Esophagus squamous epithelium (tissue), 5 donors: ENCODE measurements around the gene KRTAP4-9. TPM values are rescaled to one million over a fixed set of nuclear protein-coding genes. Genes with fewer than 3 reads are reported as not detected.
"Not testable (repeated sequence)": the region's sequence is repeated elsewhere in the genome, so short reads cannot be mapped to it uniquely, and the experiment has no call there.

Experiments
- DNase-seq: peaks from one replicate; lab custom pipeline; 2025; lab: John Stamatoyannopoulos, UW
- H3K27ac ChIP-seq, 4 donors: fragments of 200-600 bp; sonication (generic); one replicate each; pipeline ENCODE4 v1.5.1; 2016 to 2019; ENCODE audit warnings: mild to moderate bottlenecking in 1 of 4
- H3K27me3 ChIP-seq, 4 donors: fragments of 200-600 bp; sonication (generic); 1 replicate in 3 of 4; 2 replicates in 1 of 4; pipeline versions ENCODE4 v1.5.1 to v1.6.0; 2017 to 2021; ENCODE audit warnings: antibody characterized with exemption in 1 of 4
- H3K36me3 ChIP-seq, 3 donors: fragments of 200-600 bp; sonication (generic); one replicate each; pipeline ENCODE4 v1.5.1; 2016 to 2019
- H3K4me1 ChIP-seq, 3 donors: fragments of 200-600 bp; sonication (generic); one replicate each; pipeline ENCODE4 v1.5.1; 2017 to 2019
- H3K4me3 ChIP-seq, 4 donors: fragments of 200-600 bp; sonication (generic); 1 replicate in 3 of 4; 2 replicates in 1 of 4; pipeline ENCODE4 v1.5.1; 2016 to 2019; ENCODE audit warnings: mild to moderate bottlenecking in 2 of 4, moderate library complexity in 1 of 4
- H3K9me3 ChIP-seq, 3 donors: fragments of 200-600 bp; sonication (generic); one replicate each; pipeline ENCODE4 v1.5.1; 2016 to 2019
- CTCF ChIP-seq, 6 experiments: fragments of 450-650 bp in 4 of 6; fragments of 200-600 bp in 2 of 6; sonication (generic) in 2 of 6; IDR thresholded peaks; one replicate each; pipeline ENCODE4 v1.5.1; 2016 to 2019; ENCODE audit warnings: antibody characterized with exemption in 6 of 6, mild to moderate bottlenecking in 4 of 6, moderate library complexity in 4 of 6
- POLR2A ChIP-seq, 4 donors: fragments of 450-650 bp; IDR thresholded peaks; one replicate each; pipeline ENCODE4 v1.6.1; 2017; ENCODE audit warnings: antibody characterized with exemption in 4 of 4, mild to moderate bottlenecking in 4 of 4, moderate library complexity in 3 of 4
- WGBS, 2 donors: methylation state at CpG; one replicate each; pipeline ENCODE4 v1.1.5; 2018; 5-methylcytosine and 5-hydroxymethylcytosine counted together
- intact Hi-C: fragments of 100-400 bp; cut with DNase I; formaldehyde crosslinking; loops from one replicate; pipeline ENCODE4 v1.15.0; 2022
- total RNA-seq, 4 donors: library from RNA; depleted of rRNA; stranded (reverse); fragments of >200 nt; gene quantifications; one replicate each; pipeline ENCODE4 v1.1.0, GENCODE V29; 2016
- donor health status: DM: yes; HTN: yes; CAD: no.

The KRTAP4-9 gene
- total RNA-seq, 4 donors from 2014 or later = not detected

- intact Hi-C loops = no loop called here
- TF ChIP-seq CTCF (IDR thresholded peaks at IDR 0.05) (no peak), POLR2A (IDR thresholded peaks at IDR 0.05) (no peak)
- DNase-seq = no peak
- H3K4me3 ChIP-seq = no peak overlapping the region
- WGBS, 2 donors = 89 to 90% methylated on average over 7 of the region's 7 CpGs
- no peak overlapping the region for H3K27ac ChIP-seq
- peaks cover 0 to 5% (median 0%) of the 10 kb centered on the region in 4 donors for H3K27me3 ChIP-seq
- no peaks in the 10 kb centered on the region for H3K4me1 ChIP-seq
- H3K36me3 ChIP-seq = no peaks in the 10 kb centered on the region
- H3K9me3 ChIP-seq = no peaks in the 10 kb centered on the region
These were observed 9.1 kb upstream of the KRTAP4-9 start for GRCh38 chr17:41096055-41096454.

- H3K36me3 ChIP-seq = no peaks in the 10 kb centered on the region
These were observed 7.1 kb upstream of the KRTAP4-9 start, which contains the start of gene KRTAP4-8 for GRCh38 chr17:41098042-41098441. KRTAP4-8 (minus strand) TSS chr17:41098142; CDS start chr17:41098084, 58 bp downstream.

GRCh38 chr17:41098481-41098880 lies 6.7 kb upstream of the KRTAP4-9 start:
- 41 to 45% methylated on average over 6 of the region's 6 CpGs for WGBS, 2 donors
- H3K9me3 ChIP-seq = no peaks in the 10 kb centered on the region
- no peak overlapping the region for H3K27ac ChIP-seq
- no peaks in the 10 kb centered on the region for H3K36me3 ChIP-seq
- no peak overlapping the region for H3K4me3 ChIP-seq
- no peaks in the 10 kb centered on the region for H3K4me1 ChIP-seq
- intact Hi-C loops = no loop called here
- no peak for DNase-seq
- H3K27me3 ChIP-seq = peaks cover 0 to 5% (median 0%) of the 10 kb centered on the region in 4 donors
- TF ChIP-seq POLR2A (IDR thresholded peaks at IDR 0.05) (no peak), CTCF (IDR thresholded peaks at IDR 0.05) (no peak)

More at GRCh38 chr17:41098042-41098441, 7.1 kb upstream of the KRTAP4-9 start, which contains the start of gene KRTAP4-8:
- H3K4me1 ChIP-seq = no peaks in the 10 kb centered on the region
- TF ChIP-seq CTCF (IDR thresholded peaks at IDR 0.05) (no peak), POLR2A (IDR thresholded peaks at IDR 0.05) (no peak)
- 59 to 60% methylated on average over 4 of the region's 4 CpGs for WGBS, 2 donors
- no peak within 1 kb of the TSS for H3K4me3 ChIP-seq
- H3K9me3 ChIP-seq = no peaks in the 10 kb centered on the region
- DNase-seq = no peak
- H3K27me3 ChIP-seq = peaks cover 0 to 5% (median 0%) of the 10 kb centered on the region in 4 donors
- no peak within 1 kb of the TSS for H3K27ac ChIP-seq
- intact Hi-C loops = no loop called here

GRCh38 chr17:41099682-41100480 lies 5.3 kb upstream of the KRTAP4-9 start:
- H3K27ac ChIP-seq, H3K27me3 ChIP-seq, H3K4me3 ChIP-seq, H3K4me1 ChIP-seq, H3K36me3 ChIP-seq, DNase-seq, H3K9me3 ChIP-seq, intact Hi-C loops: not testable (repeated sequence)
- WGBS, 2 donors = 45 to 58% methylated on average over 7 of the region's 7 CpGs

- 49 to 76% methylated on average over 8 to 9 of the region's 10 CpGs for WGBS, 2 donors
- no peaks in the 10 kb centered on the region for H3K4me1 ChIP-seq
- no peaks in the 10 kb centered on the region for H3K36me3 ChIP-seq
- no peak within 1 kb of the TSS for H3K4me3 ChIP-seq
- TF ChIP-seq CTCF (IDR thresholded peaks at IDR 0.05) (no peak), POLR2A (IDR thresholded peaks at IDR 0.05) (no peak)
- H3K9me3 ChIP-seq = no peaks in the 10 kb centered on the region
- peaks cover 0 to 15% (median 0%) of the 10 kb centered on the region in 4 donors for H3K27me3 ChIP-seq
- intact Hi-C loops = no loop called here
- no peak within 1 kb of the TSS for H3K27ac ChIP-seq
- DNase-seq = no peak
These were observed 3.5 kb upstream of the KRTAP4-9 start, which contains the start of gene KRTAP4-16 for GRCh38 chr17:41101586-41102259. KRTAP4-16 (minus strand) TSS chr17:41102209; CDS start chr17:41102209, 0 bp downstream.
